ENCODE results near the gene NR2F1. TPM values are rescaled to one million over a fixed set of nuclear protein-coding genes. Genes with fewer than 3 reads are reported as not detected.

NR2F1 gene
- total and polyA plus RNA-seq, 2 donors (not counting 3 experiments of a cell fraction or from before 2014, with no cell fraction given), result 21.5 to 38.7 TPM

DNA sequence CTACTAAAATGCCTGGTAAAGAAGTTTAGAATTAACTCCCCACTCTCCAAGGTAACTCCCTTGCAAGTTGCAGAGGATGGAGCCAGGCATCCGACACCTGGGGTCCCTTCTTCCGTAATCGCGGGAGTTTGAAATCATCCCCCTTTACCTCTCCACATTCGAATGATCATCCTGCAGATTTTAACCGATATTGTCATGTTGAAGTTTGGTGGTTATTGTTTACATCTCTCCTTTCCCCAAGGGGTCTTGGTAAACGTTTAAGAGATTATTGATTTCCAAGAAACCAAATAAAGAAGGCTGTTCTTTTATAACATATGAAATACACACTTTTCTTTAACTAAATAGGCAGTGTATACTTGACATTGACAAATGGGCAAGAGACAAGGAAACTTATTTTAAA is 26.7 kb downstream of the NR2F1 start:
- intact Hi-C loops (cut with micrococcal nuclease), result loop anchor here (2.0 to 5.0 kb wide), 3 partner anchors 25 to 308 kb away; no protein-coding TSS in a partner anchor
- no peak for FAIRE-seq

More for the DNA sequence above, 26.7 kb downstream of the NR2F1 start:
- Histone ChIP-seq H4K20me1 (replicated peaks; ENCODE audit: control insufficient read depth, extremely low read depth, insufficient read depth, low read length) (peaks cover 9% of the 10 kb centered on the region), H3K9me3 (replicated peaks; ENCODE audit: control insufficient read depth, insufficient read depth, low read length) (no peaks in the 10 kb centered on the region), H3K9me1 (replicated peaks; ENCODE audit: control insufficient read depth, extremely low read depth, insufficient read depth, low read length) (no peaks in the 10 kb centered on the region), H3K79me2 (ENCODE audit: control insufficient read depth, insufficient read depth, low read length) (no peaks in the 10 kb centered on the region), H3K27me3 (ENCODE audit: control insufficient read depth in 2 of 2, insufficient read depth in 2 of 2, low read length in 2 of 2) (peaks cover 78 to 97% of the 10 kb centered on the region in 2 experiments), H3K27ac (ENCODE audit: insufficient read depth, low read depth, low read length) (no peak overlapping the region), H3K9ac (replicated peaks; ENCODE audit: extremely low read depth, insufficient read depth, low read length) (no peak overlapping the region), H2AFZ (ENCODE audit: low read depth, low read length) (no peak overlapping the region), H3K36me3 (ENCODE audit: control insufficient read depth in 2 of 2, extremely low read depth in 1 of 2, insufficient read depth in 2 of 2, low read length in 2 of 2) (no peaks in the 10 kb centered on the region), H3K4me2 (ENCODE audit: insufficient read depth, low read length) (no peak overlapping the region), H3K4me3 (replicated peaks in 1 of 3; ENCODE audit: insufficient read depth in 1 of 3, low read depth in 1 of 3, low read length in 3 of 3) (no peak overlapping the region), H3K4me1 (ENCODE audit: control insufficient read depth, extremely low read depth, insufficient read depth, low read length) (peaks cover 6% of the 10 kb centered on the region)
- no peak for TF ChIP-seq CTCF (IDR thresholded peaks at IDR 0.05; ENCODE audit: extremely low read depth in 1 of 2, insufficient read depth in 1 of 2, low read depth in 1 of 2, low read length in 2 of 2)
- TF ChIP-seq EZH2 (IDR thresholded peaks at IDR 0.05; ENCODE audit: borderline replicate concordance, low read depth, low read length, severe bottlenecking), result no peak
- TF ChIP-seq, protein P1, sequence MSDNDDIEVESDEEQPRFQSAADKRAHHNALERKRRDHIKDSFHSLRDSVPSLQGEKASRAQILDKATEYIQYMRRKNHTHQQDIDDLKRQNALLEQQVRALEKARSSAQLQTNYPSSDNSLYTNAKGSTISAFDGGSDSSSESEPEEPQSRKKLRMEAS (IDR thresholded peaks at IDR 0.05; ENCODE audit: insufficient read depth, insufficient read length), result no peak
- TF ChIP-seq POLR2AphosphoS5 (IDR thresholded peaks at IDR 0.05; ENCODE audit: insufficient read depth, low read depth, low read length), result no peak
- TF ChIP-seq FOS (IDR thresholded peaks at IDR 0.05; ENCODE audit: borderline replicate concordance, insufficient read depth, low read length), result no peak
- no peak for TF ChIP-seq GATA2 (IDR thresholded peaks at IDR 0.05; ENCODE audit: insufficient read depth, insufficient read length, low read depth, low read length)
- TF ChIP-seq JUN (IDR thresholded peaks at IDR 0.05; ENCODE audit: borderline replicate concordance, insufficient read depth, insufficient read length, low read depth), result no peak
- TF ChIP-seq POLR2A (IDR thresholded peaks at IDR 0.05; ENCODE audit: low read depth, low read length), result no peak
- no peak for TF ChIP-seq MYC (IDR thresholded peaks at IDR 0.05; ENCODE audit: low read depth, low read length)
- dilution Hi-C loops (cut with MboI; ENCODE audit: extremely low pct_ligation_motif_present, low sequenced_read_pairs), result no loop called here
- DNase-seq (ENCODE audit: low read depth, low spot score), result no peak
- BruUV-seq (replicated peaks), result no TSS peak
- POLR2A ChIA-PET, result no interaction called here
- CTCF ChIA-PET, result interaction anchor here (1.0 kb wide), 1 partner anchor 192 kb away, joined by 6 read pairs; no protein-coding TSS in a partner anchor
